ENCODE measurements around the gene MAPK12.

The MAPK12 gene

DNA sequence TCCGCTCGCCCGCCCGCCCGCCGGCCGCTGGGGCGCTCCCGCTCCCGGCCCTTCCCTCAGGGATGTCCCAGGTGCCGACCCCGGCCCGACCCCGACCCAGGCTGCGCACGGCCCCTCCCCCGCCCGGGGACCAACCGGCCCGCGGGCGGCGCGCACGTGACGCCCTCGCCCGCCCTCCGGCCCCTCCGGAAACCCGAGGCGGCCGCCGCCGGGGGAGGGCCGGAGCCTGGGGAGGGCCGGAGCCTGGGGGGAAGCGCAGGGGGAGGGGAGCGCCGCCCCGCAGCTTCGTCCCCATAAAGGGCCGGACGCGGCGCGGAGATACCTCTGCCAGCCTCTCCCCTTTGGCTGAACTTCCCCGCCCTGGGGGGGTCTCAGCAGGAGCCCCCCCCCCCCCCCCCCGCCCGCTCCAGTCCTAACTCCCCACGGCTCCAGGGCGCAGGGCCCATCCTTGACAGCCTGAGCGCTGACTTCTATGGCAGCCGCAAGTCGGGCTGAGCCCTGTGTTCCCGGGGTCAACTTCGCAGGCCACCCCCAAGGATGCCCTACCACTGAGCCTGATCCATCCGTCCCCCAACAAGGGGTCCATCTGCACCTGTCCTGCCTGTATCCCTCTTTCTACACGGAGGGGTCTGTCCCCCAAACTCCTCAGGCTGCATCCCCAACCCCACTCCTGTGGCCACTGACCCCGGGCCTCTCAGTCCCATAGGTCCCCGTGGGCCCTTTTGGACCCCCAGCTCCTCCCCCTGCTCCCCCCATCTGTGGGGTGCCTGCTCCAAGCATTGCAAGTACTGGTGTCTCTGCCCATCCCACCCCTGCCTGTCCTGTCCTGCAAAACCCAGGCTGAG is at the start of gene MAPK12:
Gene MAPK12 (minus strand): TSS at position 69 of the 845 bp plus-strand sequence. CDS start 174 bp downstream, outside the sequence.
- no peak for DNase-seq (ENCODE audit: low read depth in 2 of 2)

GRCh38 chr22:50310949-50311444 is 49.5 kb upstream of the MAPK12 start:
- no peak for DNase-seq (ENCODE audit: low read depth in 2 of 2)

DNA sequence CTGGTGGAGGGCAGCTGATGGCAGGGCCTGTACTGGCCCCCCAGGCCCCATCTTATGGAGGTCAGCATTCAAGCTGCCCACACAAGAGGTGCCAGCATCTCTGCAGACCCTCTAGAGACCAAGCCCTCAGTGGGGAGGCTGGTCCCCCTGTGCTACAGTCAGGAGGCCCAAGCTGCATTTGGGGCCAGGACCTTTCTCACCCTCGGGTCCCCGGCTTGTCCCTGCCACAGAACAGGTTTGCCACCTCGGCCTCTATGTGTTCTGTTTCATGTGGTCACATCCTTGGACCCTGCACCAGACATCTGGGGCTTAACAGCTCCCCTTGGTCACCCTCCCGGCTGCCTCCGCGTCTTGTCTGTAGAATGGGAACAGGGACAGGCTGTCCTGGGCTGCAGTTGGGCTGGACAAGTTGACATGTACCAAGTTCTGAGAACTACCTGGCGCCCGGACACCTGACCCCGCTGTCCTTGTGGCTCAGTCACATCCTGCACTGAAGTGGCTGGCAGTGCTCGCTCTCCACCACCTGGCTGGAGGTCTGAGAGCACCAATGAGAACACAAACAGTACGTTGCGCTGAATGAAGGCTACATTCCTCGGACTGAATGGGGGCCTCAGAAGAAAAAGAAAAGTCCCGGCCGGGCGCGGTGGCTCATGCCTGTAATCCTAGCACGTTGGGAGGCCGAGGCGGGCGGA is 48.7 kb upstream of the MAPK12 start:
- DNase-seq (ENCODE audit: low read depth in 2 of 2): no peak

DNA sequence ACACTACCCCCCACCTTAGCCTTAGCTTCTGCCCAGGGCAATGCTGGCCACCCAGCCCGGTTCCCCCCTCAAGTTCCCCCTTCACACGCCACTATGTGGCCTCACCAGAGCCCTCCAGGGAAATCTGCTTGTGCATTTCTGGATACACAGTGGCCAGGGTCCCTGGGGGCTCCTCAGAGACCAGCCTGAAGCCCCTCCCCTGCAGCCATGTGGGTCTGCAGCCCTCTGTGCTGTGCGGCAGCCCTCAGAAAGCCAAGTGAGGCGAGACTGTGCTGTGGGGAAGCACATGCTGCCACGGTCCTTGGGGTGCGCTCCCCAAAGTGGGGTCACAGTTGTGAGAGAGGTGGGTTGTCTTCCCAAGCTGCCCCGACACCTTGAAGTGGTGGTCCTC is 48.1 kb upstream of the MAPK12 start:
- no peak for DNase-seq (ENCODE audit: low read depth in 2 of 2)

- no peak for DNase-seq (ENCODE audit: low read depth in 2 of 2)
Measured at GRCh38 chr22:50308986-50309600, 47.6 kb upstream of the MAPK12 start.

DNA sequence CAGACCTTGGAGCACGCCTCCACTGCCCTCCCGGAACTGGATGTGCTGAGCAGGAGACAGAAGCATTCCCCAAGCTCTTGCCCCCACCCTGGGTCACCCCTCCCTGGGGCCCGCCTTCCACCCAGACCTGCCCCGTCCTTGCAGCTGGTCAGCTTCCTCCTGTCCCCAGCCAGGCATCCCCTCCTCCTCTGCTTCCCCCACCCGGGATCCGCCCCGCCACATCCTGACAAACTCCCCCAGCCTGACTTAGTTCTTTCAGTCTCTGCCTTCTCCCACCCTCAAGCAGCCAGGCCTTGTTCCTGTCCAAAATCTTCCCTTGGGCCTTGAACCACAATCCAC is 47.1 kb upstream of the MAPK12 start:
- DNase-seq (ENCODE audit: low read depth in 2 of 2): no peak

GRCh38 chr22:50307890-50308596 is 46.6 kb upstream of the MAPK12 start:
- DNase-seq (ENCODE audit: low read depth in 2 of 2): no peak

- DNase-seq (ENCODE audit: low read depth in 2 of 2): no peak
Measured at GRCh38 chr22:50306753-50307749, 45.6 kb upstream of the MAPK12 start, which contains the start of gene PLXNB2. TSS of gene PLXNB2 (minus strand) at chr22:50307646. CDS start at chr22:50290584, 17,062 bp downstream.

GRCh38 chr22:50305923-50306566 is 44.6 kb upstream of the MAPK12 start:
- no peak for DNase-seq (ENCODE audit: low read depth in 2 of 2)

GRCh38 chr22:50305393-50305922 is 44.0 kb upstream of the MAPK12 start:
- no peak for DNase-seq (ENCODE audit: low read depth in 2 of 2)

GRCh38 chr22:50304528-50305392 is 43.3 kb upstream of the MAPK12 start:
- no peak for DNase-seq (ENCODE audit: low read depth in 2 of 2)

DNA sequence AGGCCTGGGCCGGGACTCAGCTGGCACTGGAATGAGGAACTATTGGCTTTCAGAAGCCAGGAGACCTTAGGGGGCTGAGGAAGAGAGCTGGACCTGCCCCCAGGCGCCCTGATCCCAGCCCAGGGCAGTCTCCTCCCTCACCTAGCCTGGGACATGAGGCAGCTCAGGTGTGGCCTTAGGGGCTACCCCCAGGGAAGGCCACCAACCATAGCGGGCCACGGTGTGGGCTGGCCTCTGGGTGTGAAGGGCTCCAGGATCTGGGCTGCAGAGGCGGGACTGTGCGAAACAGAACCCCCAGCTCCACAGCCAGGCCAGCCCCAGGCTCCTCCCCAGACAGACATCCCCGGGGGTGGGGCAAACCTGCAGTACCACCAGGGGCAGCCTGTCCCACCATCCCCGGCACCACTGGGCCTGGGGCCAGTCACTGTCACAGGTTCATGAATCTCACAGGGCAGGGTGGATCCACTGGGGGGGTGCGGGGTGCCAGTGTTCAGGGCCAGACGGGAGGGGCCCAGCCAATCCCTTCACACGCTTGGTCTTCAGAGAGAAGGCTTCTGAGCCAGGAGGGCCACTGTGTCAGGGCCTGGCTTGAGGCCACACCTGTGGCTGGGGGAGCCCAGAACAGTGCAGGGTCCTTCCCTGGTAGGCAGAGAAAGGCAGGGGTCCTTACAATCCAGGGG is 42.5 kb upstream of the MAPK12 start:
- DNase-seq (ENCODE audit: low read depth in 2 of 2): no peak

DNA sequence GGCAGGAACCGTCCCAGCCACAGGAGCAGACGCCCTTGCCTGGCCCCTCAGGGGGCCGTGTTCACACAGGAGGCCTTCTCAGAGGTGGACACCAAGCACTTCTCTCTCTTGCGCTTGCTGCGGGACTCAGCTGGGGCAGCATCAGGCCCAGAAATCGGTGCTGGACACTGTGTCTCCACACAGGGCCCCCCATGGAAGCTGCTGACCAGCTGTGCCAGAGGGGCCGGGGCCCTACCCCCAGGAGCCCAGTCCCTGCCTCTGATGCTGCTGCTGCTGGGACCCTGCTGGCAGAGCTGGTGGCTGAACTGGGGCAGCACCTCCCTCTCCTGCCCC is 42.0 kb upstream of the MAPK12 start:
- no peak for DNase-seq (ENCODE audit: low read depth in 2 of 2)

- DNase-seq (ENCODE audit: low read depth in 2 of 2): no peak
Measured at GRCh38 chr22:50302564-50302963, 41.1 kb upstream of the MAPK12 start.

GRCh38 chr22:50302041-50302541 is 40.6 kb upstream of the MAPK12 start:
- DNase-seq (ENCODE audit: low read depth in 2 of 2): no peak

GRCh38 chr22:50301581-50301991 is 40.1 kb upstream of the MAPK12 start:
- no peak for DNase-seq (ENCODE audit: low read depth in 2 of 2)

DNA sequence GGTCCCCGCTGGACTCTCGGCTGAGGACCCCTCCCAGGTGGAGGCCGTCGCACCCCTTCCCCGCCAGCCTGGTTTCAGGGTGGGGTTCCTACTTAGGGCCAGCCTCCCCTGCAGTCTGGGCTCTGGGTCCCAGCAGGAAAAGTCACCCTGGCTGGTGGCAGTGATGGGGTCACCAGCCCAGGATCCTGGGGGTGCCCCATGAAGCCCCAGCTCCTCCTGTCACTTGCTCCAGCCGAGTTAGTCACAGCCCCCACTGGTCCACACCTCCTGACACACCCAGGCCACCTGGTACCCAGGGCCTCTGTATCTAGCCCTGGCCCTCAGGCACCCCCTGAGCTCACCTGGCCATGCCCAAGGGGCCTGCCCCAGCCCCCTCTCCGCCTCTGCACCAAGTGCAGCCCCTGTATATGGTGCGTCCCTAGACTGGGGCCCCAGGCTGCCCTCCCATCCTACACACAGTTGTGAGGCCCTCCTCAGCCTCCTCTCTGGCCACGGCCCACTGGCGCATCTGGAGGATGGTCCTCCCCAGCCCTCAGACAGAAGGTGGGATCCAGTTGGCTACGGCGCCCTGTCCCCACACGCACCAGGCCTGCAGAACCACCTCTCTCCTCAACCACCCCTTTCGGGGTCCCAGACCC is 39.3 kb upstream of the MAPK12 start:
- no peak for DNase-seq (ENCODE audit: low read depth in 2 of 2)
